HepG2 (cell line): ENCODE results near the gene STX2. TPM values are rescaled to one million over a fixed set of nuclear protein-coding genes. Genes with fewer than 3 reads are reported as not detected.

Source experiments
- ADNP ChIP-seq: sonication (generic); formaldehyde crosslinking; IDR thresholded peaks from 2 replicates; pipeline ENCODE4 v1.4.0; 2020; ENCODE audit warnings: missing genetic modification reagents
- AGO1 ChIP-seq: fragments of 200-400 bp; formaldehyde crosslinking; IDR thresholded peaks from 2 replicates; pipeline ENCODE4 v1.6.1; 2017; ENCODE audit warnings: mild to moderate bottlenecking, low read depth, low read length, moderate library complexity; ENCODE audit not compliant: poor library complexity, severe bottlenecking
- CHD4 ChIP-seq: fragments of 200-600 bp; sonication (generic); IDR thresholded peaks from 2 replicates; pipeline ENCODE4 v1.7.0; 2017; ENCODE audit warnings: mild to moderate bottlenecking, low read length, borderline replicate concordance
- GATA4 ChIP-seq: sonication (generic); IDR thresholded peaks from 2 replicates; pipeline ENCODE4 v1.6.1; 2016; ENCODE audit warnings: antibody characterized with exemption, low read depth, borderline replicate concordance
- GATAD1 ChIP-seq: IDR thresholded peaks from 2 replicates; pipeline ENCODE4 v1.6.1; 2016; ENCODE audit warnings: missing genetic modification reagents, missing compliant biosample characterization
- HMG20B ChIP-seq: conservative IDR thresholded peaks from 2 replicates; pipeline ENCODE4 v1.6.1; 2016; ENCODE audit warnings: missing genetic modification reagents, missing compliant biosample characterization
- JUND ChIP-seq: sonication (generic); formaldehyde crosslinking; IDR thresholded peaks from 2 replicates; pipeline ENCODE4 v1.8.0; 2022; ENCODE audit warnings: mild to moderate bottlenecking, missing genetic modification reagents
- MIER2 ChIP-seq: IDR thresholded peaks from 2 replicates; pipeline ENCODE4 v1.6.1; 2016; ENCODE audit warnings: missing biosample characterization, missing genetic modification reagents
- NFKB2 ChIP-seq: sonication (generic); formaldehyde crosslinking; IDR thresholded peaks from 2 replicates; pipeline ENCODE4 v1.4.0; 2020; ENCODE audit warnings: missing genetic modification reagents, borderline replicate concordance
- RBM39 ChIP-seq: fragments of 200-400 bp; formaldehyde crosslinking; IDR thresholded peaks from one replicate; pipeline ENCODE4 v1.6.1; 2018; ENCODE audit warnings: antibody characterized with exemption, mild to moderate bottlenecking, low read depth, low read length; ENCODE audit not compliant: poor library complexity, severe bottlenecking
- TARDBP ChIP-seq: sonication (generic); formaldehyde crosslinking; IDR thresholded peaks from 2 replicates; pipeline ENCODE4 v1.8.0; 2022; ENCODE audit warnings: mild to moderate bottlenecking, missing genetic modification reagents
- TRIM22 ChIP-seq: fragments of 450-650 bp; IDR thresholded peaks from 2 replicates; pipeline ENCODE4 v1.6.1; 2017
- XBP1 ChIP-seq: sonication (generic); formaldehyde crosslinking; IDR thresholded peaks from 2 replicates; pipeline ENCODE4 v1.5.0; 2020; ENCODE audit warnings: missing genetic modification reagents
- ZFP37 ChIP-seq: sonication (generic); formaldehyde crosslinking; IDR thresholded peaks from 2 replicates; pipeline ENCODE4 v1.4.0; 2020; ENCODE audit warnings: missing genetic modification reagents, borderline replicate concordance
- ZFP62 ChIP-seq: sonication (generic); formaldehyde crosslinking; IDR thresholded peaks from 2 replicates; pipeline ENCODE4 v1.4.0; 2020; ENCODE audit warnings: missing genetic modification reagents
- ZGPAT ChIP-seq: IDR thresholded peaks from 2 replicates; pipeline ENCODE4 v1.6.1; 2016; ENCODE audit warnings: mild to moderate bottlenecking
- ZNF224 ChIP-seq: sonication (generic); formaldehyde crosslinking; IDR thresholded peaks from 2 replicates; pipeline ENCODE4 v1.5.0; 2020; ENCODE audit warnings: mild to moderate bottlenecking, missing genetic modification reagents
- polyA plus RNA-seq, 8 experiments: library from polyadenylated mRNA; depleted of rRNA in 3 of 8; stranded (reverse) in 7 of 8; unstranded in 1 of 8; fragments of >200 nt; fragmentation: Illumina TruSeq in 4 of 8; extraction: Trizol in 4 of 8; gene quantifications; 2 replicates each; pipeline versions ENCODE4 v1.2.1 to v1.2.3, GENCODE V29; 2011 to 2016; ENCODE audit warnings: low read depth in 4 of 8, missing spikeins in 1 of 8, mixed read lengths in 1 of 8; ENCODE audit not compliant: insufficient read depth in 1 of 8
- total RNA-seq, 5 experiments: library from RNA; depleted of rRNA; stranded (reverse); fragments of >200 nt; fragmentation: Illumina TruSeq; extraction: Trizol; gene quantifications; 2 replicates each; pipeline ENCODE4 v1.2.3, GENCODE V29; 2016; ENCODE audit warnings: low read depth in 1 of 5
- TF ChIP-seq, protein P1 (sequence below): sonication (generic); formaldehyde crosslinking; IDR thresholded peaks from 2 replicates; pipeline ENCODE4 v1.4.0; 2020; ENCODE audit warnings: missing genetic modification reagents, mild to moderate bottlenecking, borderline replicate concordance
- TF ChIP-seq, protein P2 (sequence below): sonication (generic); formaldehyde crosslinking; IDR thresholded peaks from 2 replicates; pipeline ENCODE4 v1.8.1; 2022; ENCODE audit warnings: mild to moderate bottlenecking, missing genetic modification reagents
- TF ChIP-seq, protein P3 (sequence below): sonication (generic); formaldehyde crosslinking; IDR thresholded peaks from 2 replicates; pipeline ENCODE4 v1.4.0; 2020; ENCODE audit warnings: missing genetic modification reagents

STX2 gene
- total and polyA plus RNA-seq, 2 of the 13 experiments (the other 11 are each of a cell fraction or from before 2014, with no cell fraction given): 13.4 to 25.1 TPM

- TF ChIP-seq, protein P1, sequence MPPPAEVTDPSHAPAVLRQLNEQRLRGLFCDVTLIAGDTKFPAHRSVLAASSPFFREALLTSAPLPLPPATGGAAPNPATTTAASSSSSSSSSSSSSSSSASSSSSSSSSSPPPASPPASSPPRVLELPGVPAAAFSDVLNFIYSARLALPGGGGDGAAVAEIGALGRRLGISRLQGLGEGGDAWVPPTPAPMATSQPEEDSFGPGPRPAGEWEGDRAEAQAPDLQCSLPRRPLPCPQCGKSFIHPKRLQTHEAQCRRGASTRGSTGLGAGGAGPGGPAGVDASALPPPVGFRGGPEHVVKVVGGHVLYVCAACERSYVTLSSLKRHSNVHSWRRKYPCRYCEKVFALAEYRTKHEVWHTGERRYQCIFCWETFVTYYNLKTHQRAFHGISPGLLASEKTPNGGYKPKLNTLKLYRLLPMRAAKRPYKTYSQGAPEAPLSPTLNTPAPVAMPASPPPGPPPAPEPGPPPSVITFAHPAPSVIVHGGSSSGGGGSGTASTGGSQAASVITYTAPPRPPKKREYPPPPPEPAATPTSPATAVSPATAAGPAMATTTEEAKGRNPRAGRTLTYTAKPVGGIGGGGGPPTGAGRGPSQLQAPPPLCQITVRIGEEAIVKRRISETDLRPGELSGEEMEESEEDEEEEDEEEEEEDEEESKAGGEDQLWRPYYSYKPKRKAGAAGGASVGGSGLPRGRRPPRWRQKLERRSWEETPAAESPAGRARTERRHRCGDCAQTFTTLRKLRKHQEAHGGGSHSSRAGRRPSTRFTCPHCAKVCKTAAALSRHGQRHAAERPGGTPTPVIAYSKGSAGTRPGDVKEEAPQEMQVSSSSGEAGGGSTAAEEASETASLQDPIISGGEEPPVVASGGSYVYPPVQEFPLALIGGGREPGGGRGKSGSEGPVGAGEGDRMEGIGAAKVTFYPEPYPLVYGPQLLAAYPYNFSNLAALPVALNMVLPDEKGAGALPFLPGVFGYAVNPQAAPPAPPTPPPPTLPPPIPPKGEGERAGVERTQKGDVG (CRISPR knock-in tag): 0 out of 2 replicates have a peak, but pooled peaks have one; percentile 16
- TF ChIP-seq ZFP37 (0 out of 2 replicates have a peak, but pooled peaks have one; percentile 44), ADNP (CRISPR knock-in tag) (no peak), MIER2 (CRISPR knock-in tag) (peak; percentile 97), TARDBP (CRISPR knock-in tag) (peak; percentile 43; the same call in 1 of the 2 replicates), GATA4 (0 out of 2 replicates have a peak, but pooled peaks have one; percentile 57), CHD4 (no peak), RBM39 (peak; percentile 38), TRIM22 (no peak), ZGPAT (CRISPR knock-in tag) (peak; percentile 78), HMG20B (CRISPR knock-in tag) (peak; percentile 56; the same call in 1 of the 2 replicates), NFKB2 (CRISPR knock-in tag) (0 out of 2 replicates have a peak, but pooled peaks have one; percentile 23), ZNF224 (CRISPR knock-in tag) (no peak), GATAD1 (peak; percentile 46), JUND (CRISPR knock-in tag) (no peak), ZFP62 (CRISPR knock-in tag) (0 out of 2 replicates have a peak, but pooled peaks have one; percentile 35), AGO1 (peak; percentile 35), XBP1 (CRISPR knock-in tag) (no peak)
- TF ChIP-seq, protein P2, sequence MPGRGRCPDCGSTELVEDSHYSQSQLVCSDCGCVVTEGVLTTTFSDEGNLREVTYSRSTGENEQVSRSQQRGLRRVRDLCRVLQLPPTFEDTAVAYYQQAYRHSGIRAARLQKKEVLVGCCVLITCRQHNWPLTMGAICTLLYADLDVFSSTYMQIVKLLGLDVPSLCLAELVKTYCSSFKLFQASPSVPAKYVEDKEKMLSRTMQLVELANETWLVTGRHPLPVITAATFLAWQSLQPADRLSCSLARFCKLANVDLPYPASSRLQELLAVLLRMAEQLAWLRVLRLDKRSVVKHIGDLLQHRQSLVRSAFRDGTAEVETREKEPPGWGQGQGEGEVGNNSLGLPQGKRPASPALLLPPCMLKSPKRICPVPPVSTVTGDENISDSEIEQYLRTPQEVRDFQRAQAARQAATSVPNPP (CRISPR knock-in tag): no peak
- TF ChIP-seq, protein P3, sequence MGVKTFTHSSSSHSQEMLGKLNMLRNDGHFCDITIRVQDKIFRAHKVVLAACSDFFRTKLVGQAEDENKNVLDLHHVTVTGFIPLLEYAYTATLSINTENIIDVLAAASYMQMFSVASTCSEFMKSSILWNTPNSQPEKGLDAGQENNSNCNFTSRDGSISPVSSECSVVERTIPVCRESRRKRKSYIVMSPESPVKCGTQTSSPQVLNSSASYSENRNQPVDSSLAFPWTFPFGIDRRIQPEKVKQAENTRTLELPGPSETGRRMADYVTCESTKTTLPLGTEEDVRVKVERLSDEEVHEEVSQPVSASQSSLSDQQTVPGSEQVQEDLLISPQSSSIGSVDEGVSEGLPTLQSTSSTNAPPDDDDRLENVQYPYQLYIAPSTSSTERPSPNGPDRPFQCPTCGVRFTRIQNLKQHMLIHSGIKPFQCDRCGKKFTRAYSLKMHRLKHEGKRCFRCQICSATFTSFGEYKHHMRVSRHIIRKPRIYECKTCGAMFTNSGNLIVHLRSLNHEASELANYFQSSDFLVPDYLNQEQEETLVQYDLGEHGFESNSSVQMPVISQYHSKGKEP: 0 out of 2 replicates have a peak, but pooled peaks have one; percentile 45
These were observed 62.8 kb downstream of the STX2 start (continued) for GRCh38 chr12:130775953-130776856.
